Mesenchymal stem cell (in vitro differentiated cells and primary cell): ENCODE data around the gene MYO18B.
A peak's percentile ranks its signal among the peaks of the same experiment; 100 is the strongest.

Source experiments
- DNase-seq: peaks from one replicate; pipeline ENCODE4 v3.0.0-alpha.2; 2013
- H2AFZ ChIP-seq: one replicate; pipeline ENCODE4 v1.6.1; 2013; ENCODE audit warnings: low read depth, mild to moderate bottlenecking, control low read depth, inconsistent platforms, low read length, moderate library complexity
- H2AK5ac ChIP-seq: 2 replicates; pipeline ENCODE4 v1.6.1; 2013; ENCODE audit warnings: low read length, moderate library complexity, mild to moderate bottlenecking, inconsistent platforms; ENCODE audit not compliant: severe bottlenecking
- H2BK120ac ChIP-seq: one replicate; pipeline ENCODE4 v1.6.1; 2013; ENCODE audit warnings: low read depth, mild to moderate bottlenecking, inconsistent platforms, low read length, moderate library complexity
- H2BK12ac ChIP-seq, 2 experiments: one replicate each; pipeline ENCODE4 v1.6.1; 2013; ENCODE audit warnings: inconsistent platforms in 2 of 2, low read length in 2 of 2, mild to moderate bottlenecking in 2 of 2, moderate library complexity in 2 of 2, control low read depth in 1 of 2
- H2BK15ac ChIP-seq: one replicate; pipeline ENCODE4 v1.6.1; 2013; ENCODE audit warnings: mild to moderate bottlenecking, low read depth, inconsistent platforms; ENCODE audit not compliant: poor library complexity, severe bottlenecking
- H2BK5ac ChIP-seq: 2 replicates; pipeline ENCODE4 v1.6.1; 2013; ENCODE audit warnings: low read depth, mild to moderate bottlenecking, low read length, control low read depth, inconsistent platforms; ENCODE audit not compliant: poor library complexity, severe bottlenecking
- H3K14ac ChIP-seq, 2 experiments: one replicate each; pipeline ENCODE4 v1.6.1; 2013; ENCODE audit warnings: inconsistent platforms in 2 of 2, low read length in 2 of 2, control low read depth in 1 of 2, mild to moderate bottlenecking in 1 of 2, moderate library complexity in 1 of 2
- H3K18ac ChIP-seq, 2 experiments: one replicate each; pipeline ENCODE4 v1.6.1; 2013; ENCODE audit warnings: inconsistent platforms in 2 of 2, low read length in 2 of 2, control low read depth in 1 of 2, low read depth in 1 of 2, mild to moderate bottlenecking in 1 of 2
- H3K23ac ChIP-seq, 2 experiments: one replicate each; pipeline ENCODE4 v1.6.1; 2013; ENCODE audit warnings: inconsistent platforms in 2 of 2, low read length in 2 of 2, mild to moderate bottlenecking in 2 of 2, moderate library complexity in 2 of 2, control low read depth in 1 of 2
- H3K27ac ChIP-seq: 2 replicates; pipeline ENCODE4 v1.5.1; 2013; ENCODE audit warnings: mild to moderate bottlenecking, moderate library complexity, low read length, control low read depth, inconsistent platforms; ENCODE audit not compliant: poor library complexity, severe bottlenecking
- H3K27me3 ChIP-seq, 2 experiments: 2 replicates each; pipeline versions ENCODE4 v1.6.1 to v1.7.0; 2013; ENCODE audit warnings: low read length in 2 of 2, mild to moderate bottlenecking in 2 of 2, moderate library complexity in 2 of 2, control low read depth in 1 of 2, inconsistent platforms in 1 of 2; ENCODE audit not compliant: control insufficient read depth in 1 of 2, insufficient read depth in 1 of 2
- H3K36me3 ChIP-seq, 2 experiments: 2 replicates each; pipeline versions ENCODE4 v1.6.1 to v1.7.0; 2013; ENCODE audit warnings: low read length in 2 of 2, control low read depth in 1 of 2, inconsistent platforms in 1 of 2, low read depth in 1 of 2, mild to moderate bottlenecking in 1 of 2; ENCODE audit not compliant: insufficient read depth in 2 of 2, control insufficient read depth in 1 of 2
- H3K4ac ChIP-seq, 2 experiments: one replicate each; pipeline ENCODE4 v1.6.1; 2013; ENCODE audit warnings: inconsistent platforms in 2 of 2, low read length in 2 of 2, mild to moderate bottlenecking in 2 of 2, moderate library complexity in 2 of 2, control low read depth in 1 of 2, low read depth in 1 of 2
- H3K4me1 ChIP-seq: 2 replicates; pipeline ENCODE4 v1.6.1; 2013; ENCODE audit warnings: low read depth, low read length, control low read depth; ENCODE audit not compliant: control insufficient read depth, insufficient read depth
- H3K4me2 ChIP-seq: 2 replicates; pipeline ENCODE4 v1.6.1; 2013; ENCODE audit warnings: low read length, mild to moderate bottlenecking, inconsistent platforms; ENCODE audit not compliant: poor library complexity, severe bottlenecking
- H3K4me3 ChIP-seq, 2 experiments: 2 replicates each; pipeline versions ENCODE4 v1.5.1 to v1.7.0; 2013; ENCODE audit warnings: low read length in 2 of 2, mild to moderate bottlenecking in 2 of 2, control low read depth in 1 of 2, low read depth in 1 of 2; ENCODE audit not compliant: insufficient read depth in 1 of 2
- H3K79me1 ChIP-seq: replicated peaks from 2 replicates; pipeline ENCODE4 v1.6.1; 2013; ENCODE audit warnings: mild to moderate bottlenecking, control low read depth, low read length, inconsistent platforms; ENCODE audit not compliant: poor library complexity, severe bottlenecking
- H3K9ac ChIP-seq: 2 replicates; pipeline ENCODE4 v1.7.0; 2013; ENCODE audit warnings: mild to moderate bottlenecking, low read length, moderate library complexity
- H3K9me3 ChIP-seq: 2 replicates; pipeline ENCODE4 v1.7.0; 2013; ENCODE audit warnings: mild to moderate bottlenecking, low read length; ENCODE audit not compliant: control insufficient read depth
- H4K8ac ChIP-seq: one replicate; pipeline ENCODE4 v1.6.1; 2013; ENCODE audit warnings: inconsistent platforms, mild to moderate bottlenecking, low read length, moderate library complexity
- H4K91ac ChIP-seq: one replicate; pipeline ENCODE4 v1.6.1; 2013; ENCODE audit warnings: mild to moderate bottlenecking, low read length, inconsistent platforms
- WGBS: methylation state at CpG from one replicate; pipeline ENCODE4 v1.1.7; 2013; ENCODE audit warnings: mixed read lengths; 5-methylcytosine and 5-hydroxymethylcytosine counted together

Gene MYO18B

GRCh38 chr22:25849522-25849921, 107.5 kb downstream of the MYO18B start:
- Histone ChIP-seq H3K36me3 (no peaks in the 10 kb centered on the region), H3K79me1 (no peaks in the 10 kb centered on the region), H3K9me3 (no peaks in the 10 kb centered on the region), H3K23ac (no peak overlapping the region), H2BK12ac (no peak overlapping the region), H4K8ac (no peak overlapping the region), H3K27me3 (peaks cover 0 to 3% of the 10 kb centered on the region in 2 experiments), H4K91ac (no peak overlapping the region), H3K4me3 (no peak overlapping the region), H3K27ac (no peak overlapping the region), H3K14ac (no peak overlapping the region), H3K18ac (no peak overlapping the region), H2AK5ac (no peak overlapping the region), H3K4me2 (no peak overlapping the region), H3K4me1 (no peaks in the 10 kb centered on the region), H2BK5ac (no peak overlapping the region), H2AFZ (no peak overlapping the region), H2BK120ac (no peak overlapping the region), H2BK15ac (no peak overlapping the region), H3K9ac (no peak overlapping the region), H3K4ac (no peak overlapping the region)
- no peak for DNase-seq
- WGBS: 80% methylated on average over 5 of the region's 6 CpGs

DNA sequence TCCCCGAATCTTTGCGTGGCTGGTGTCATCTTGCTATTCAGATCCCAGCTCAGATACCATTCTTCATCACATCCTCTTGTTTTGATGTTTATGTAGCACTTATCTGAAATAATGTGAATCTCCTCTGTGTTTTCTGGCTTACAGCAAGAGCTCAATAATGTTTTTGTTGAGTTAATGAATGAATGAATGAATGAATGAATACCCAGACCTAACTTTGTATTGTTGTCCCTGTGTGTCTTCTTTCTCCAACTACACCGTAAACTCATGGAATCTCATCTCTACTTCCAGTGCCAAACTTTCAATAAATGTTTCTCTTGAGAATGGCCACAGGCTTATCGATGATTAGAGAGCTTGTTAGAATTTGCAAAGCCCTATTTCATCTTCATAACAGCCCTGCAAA, 110.2 kb downstream of the MYO18B start:
- DNase-seq: no peak
- Histone ChIP-seq H3K36me3 (no peaks in the 10 kb centered on the region), H2BK5ac (no peak overlapping the region), H3K14ac (no peak overlapping the region), H2AFZ (no peak overlapping the region), H4K8ac (no peak overlapping the region), H3K9ac (no peak overlapping the region), H3K4me3 (no peak overlapping the region), H3K23ac (no peak overlapping the region), H3K9me3 (no peaks in the 10 kb centered on the region), H3K18ac (no peak overlapping the region), H2AK5ac (no peak overlapping the region), H3K4me2 (no peak overlapping the region), H3K27me3 (peaks cover 0 to 3% of the 10 kb centered on the region in 2 experiments), H3K79me1 (no peaks in the 10 kb centered on the region), H3K4me1 (no peaks in the 10 kb centered on the region), H2BK12ac (no peak overlapping the region), H2BK120ac (no peak overlapping the region), H3K27ac (no peak overlapping the region), H3K4ac (no peak overlapping the region), H2BK15ac (no peak overlapping the region), H4K91ac (no peak overlapping the region)
- WGBS: 80% methylated on average over 3 of the region's 4 CpGs

GRCh38 chr22:25853078-25853477, 111.1 kb downstream of the MYO18B start:
- H3K18ac ChIP-seq: no peak overlapping the region
- H2BK12ac ChIP-seq: no peak overlapping the region
- H3K27me3 ChIP-seq: peaks cover 0 to 3% of the 10 kb centered on the region in 2 experiments
- H4K8ac ChIP-seq: no peak overlapping the region
- H2AFZ ChIP-seq: no peak overlapping the region
- no peaks in the 10 kb centered on the region for H3K9me3 ChIP-seq
- H3K27ac ChIP-seq: no peak overlapping the region
- DNase-seq: no peak
- H3K14ac ChIP-seq: no peak overlapping the region
- no peak overlapping the region for H3K4me3 ChIP-seq
- no peak overlapping the region for H3K4me2 ChIP-seq
- no peaks in the 10 kb centered on the region for H3K79me1 ChIP-seq
- no peak overlapping the region for H3K4ac ChIP-seq
- no peak overlapping the region for H2BK15ac ChIP-seq
- H3K23ac ChIP-seq: no peak overlapping the region
- no peak overlapping the region for H2BK120ac ChIP-seq
- no peak overlapping the region for H2AK5ac ChIP-seq
- peak overlapping the region; percentile 37 for H3K9ac ChIP-seq
- no peak overlapping the region for H4K91ac ChIP-seq
- H3K4me1 ChIP-seq: no peaks in the 10 kb centered on the region
- no peak overlapping the region for H2BK5ac ChIP-seq
- no peaks in the 10 kb centered on the region for H3K36me3 ChIP-seq
- WGBS: 64% methylated on average over 2 of the region's 2 CpGs

DNA sequence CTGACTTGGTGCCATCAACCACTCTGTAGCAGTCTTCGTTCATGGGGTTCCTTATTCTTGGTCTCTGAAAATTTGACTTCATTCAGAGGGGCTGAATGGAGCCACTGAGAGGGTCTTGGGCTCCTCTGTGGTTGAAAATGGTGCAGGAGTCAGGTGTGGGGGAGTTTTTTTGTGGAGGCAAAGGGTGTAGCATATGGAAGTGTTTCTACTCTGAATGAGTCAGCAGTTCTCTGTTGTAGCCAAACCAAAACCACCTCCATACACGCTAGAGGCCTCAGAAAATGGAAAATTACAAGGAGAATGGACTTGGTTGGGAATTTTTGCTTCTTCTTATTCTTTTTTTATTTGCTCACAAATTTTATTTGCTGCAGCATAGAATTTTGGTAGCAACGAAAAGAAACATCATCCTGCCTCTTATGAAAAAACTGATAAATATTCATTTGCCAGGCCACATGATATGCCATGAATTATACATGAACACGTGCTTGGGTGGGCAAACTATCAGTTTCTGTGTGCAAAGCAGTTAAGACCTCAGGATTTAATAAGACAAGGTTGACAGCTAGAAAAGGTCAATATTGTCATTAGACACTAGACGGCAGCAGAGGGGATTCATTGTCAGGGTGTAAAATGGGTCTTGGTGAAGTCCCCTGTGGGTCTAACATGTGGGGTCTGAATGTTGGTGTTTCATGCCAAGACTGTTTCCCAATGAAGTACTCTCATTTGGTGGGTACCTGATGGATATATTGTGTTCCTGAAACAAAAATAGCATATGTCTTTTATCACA, 111.7 kb downstream of the MYO18B start:
- Histone ChIP-seq H3K4me2 (no peak overlapping the region), H2BK15ac (no peak overlapping the region), H4K8ac (no peak overlapping the region), H2AK5ac (no peak overlapping the region), H3K18ac (no peak overlapping the region), H4K91ac (no peak overlapping the region), H3K36me3 (no peaks in the 10 kb centered on the region), H3K9ac (peak overlapping the region; percentile 37), H3K4ac (no peak overlapping the region), H3K4me1 (no peaks in the 10 kb centered on the region), H3K27ac (no peak overlapping the region), H3K27me3 (peaks cover 0 to 3% of the 10 kb centered on the region in 2 experiments), H3K9me3 (no peaks in the 10 kb centered on the region), H3K79me1 (no peaks in the 10 kb centered on the region), H3K23ac (no peak overlapping the region), H2AFZ (no peak overlapping the region), H2BK120ac (no peak overlapping the region), H3K4me3 (no peak overlapping the region), H3K14ac (no peak overlapping the region), H2BK12ac (no peak overlapping the region), H2BK5ac (no peak overlapping the region)
- no peak for DNase-seq
- 41% methylated on average over 4 of the region's 5 CpGs for WGBS
